Measurements from ENCODE around the gene CTNNBIP1.

GRCh38 chr1:9877962-9878361 is 32.1 kb downstream of the CTNNBIP1 start:
- TF ChIP-seq SIN3A (IDR thresholded peaks at IDR 0.05; ENCODE audit: borderline replicate concordance, insufficient read depth, low read length), result no peak
- no peak for TF ChIP-seq TAF1 (IDR thresholded peaks at IDR 0.05; ENCODE audit: borderline replicate concordance, insufficient read depth, low read length)
- no peak for TF ChIP-seq POLR2AphosphoS5 (IDR thresholded peaks at IDR 0.05; ENCODE audit: low read depth, low read length)
- TF ChIP-seq REST (IDR thresholded peaks at IDR 0.05; ENCODE audit: insufficient read depth in 1 of 2, low read depth in 2 of 2, low read length in 2 of 2), result no peak
- no peak for TF ChIP-seq FOXP2 (optimal IDR thresholded peaks at IDR 0.05; ENCODE audit: borderline replicate concordance, extremely low read depth, extremely low read length, insufficient read depth)
